ENCODE results near the gene IER5. TPM values are rescaled to one million over a fixed set of nuclear protein-coding genes. Genes with fewer than 3 reads are reported as not detected.

Gene IER5
- total and polyA plus RNA-seq, 9 of the 15 experiments (the other 6 are each of a cell fraction or from before 2014, with no cell fraction given): 2.4 to 32.1 (median 12.0) TPM

DNA sequence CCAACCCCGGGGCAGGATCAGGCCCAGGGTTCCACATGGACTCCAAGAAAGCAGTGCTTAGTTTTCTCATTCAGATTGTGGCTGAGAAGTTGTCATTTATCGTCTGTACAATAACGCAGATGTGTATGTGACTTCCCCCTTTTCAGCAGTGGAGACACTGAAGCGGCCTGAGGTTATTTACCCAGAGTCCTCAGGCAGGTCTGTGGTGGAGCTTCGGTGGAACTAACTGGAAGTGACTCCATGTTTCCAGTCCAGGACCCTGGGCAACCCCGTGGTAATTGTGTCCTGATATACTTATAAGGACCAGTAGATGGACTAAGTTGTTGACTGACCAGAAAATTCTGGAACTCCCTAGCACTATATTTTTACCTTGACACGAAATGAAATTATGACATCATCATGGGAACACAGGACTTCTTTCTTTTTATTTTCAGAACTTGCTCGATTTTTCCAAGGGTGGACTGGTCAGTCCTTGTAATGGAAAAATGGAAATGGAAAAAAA, 1.0 kb upstream of the IER5 start (continued):
- TF ChIP-seq, protein P1, sequence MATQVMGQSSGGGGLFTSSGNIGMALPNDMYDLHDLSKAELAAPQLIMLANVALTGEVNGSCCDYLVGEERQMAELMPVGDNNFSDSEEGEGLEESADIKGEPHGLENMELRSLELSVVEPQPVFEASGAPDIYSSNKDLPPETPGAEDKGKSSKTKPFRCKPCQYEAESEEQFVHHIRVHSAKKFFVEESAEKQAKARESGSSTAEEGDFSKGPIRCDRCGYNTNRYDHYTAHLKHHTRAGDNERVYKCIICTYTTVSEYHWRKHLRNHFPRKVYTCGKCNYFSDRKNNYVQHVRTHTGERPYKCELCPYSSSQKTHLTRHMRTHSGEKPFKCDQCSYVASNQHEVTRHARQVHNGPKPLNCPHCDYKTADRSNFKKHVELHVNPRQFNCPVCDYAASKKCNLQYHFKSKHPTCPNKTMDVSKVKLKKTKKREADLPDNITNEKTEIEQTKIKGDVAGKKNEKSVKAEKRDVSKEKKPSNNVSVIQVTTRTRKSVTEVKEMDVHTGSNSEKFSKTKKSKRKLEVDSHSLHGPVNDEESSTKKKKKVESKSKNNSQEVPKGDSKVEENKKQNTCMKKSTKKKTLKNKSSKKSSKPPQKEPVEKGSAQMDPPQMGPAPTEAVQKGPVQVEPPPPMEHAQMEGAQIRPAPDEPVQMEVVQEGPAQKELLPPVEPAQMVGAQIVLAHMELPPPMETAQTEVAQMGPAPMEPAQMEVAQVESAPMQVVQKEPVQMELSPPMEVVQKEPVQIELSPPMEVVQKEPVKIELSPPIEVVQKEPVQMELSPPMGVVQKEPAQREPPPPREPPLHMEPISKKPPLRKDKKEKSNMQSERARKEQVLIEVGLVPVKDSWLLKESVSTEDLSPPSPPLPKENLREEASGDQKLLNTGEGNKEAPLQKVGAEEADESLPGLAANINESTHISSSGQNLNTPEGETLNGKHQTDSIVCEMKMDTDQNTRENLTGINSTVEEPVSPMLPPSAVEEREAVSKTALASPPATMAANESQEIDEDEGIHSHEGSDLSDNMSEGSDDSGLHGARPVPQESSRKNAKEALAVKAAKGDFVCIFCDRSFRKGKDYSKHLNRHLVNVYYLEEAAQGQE (IDR thresholded peaks at IDR 0.05; ENCODE audit: borderline replicate concordance): peak; percentile 78
- TF ChIP-seq, protein P1 (CRISPR knock-in tag; IDR thresholded peaks at IDR 0.05; ENCODE audit: low read depth): no peak
- TF ChIP-seq CXXC5 (CRISPR knock-in tag; IDR thresholded peaks at IDR 0.05) (peak; percentile 52; the same call in 1 of the 2 replicates), ATF7 (IDR thresholded peaks at IDR 0.05) (peak; percentile 96), RB1 (IDR thresholded peaks at IDR 0.05; ENCODE audit: low read depth) (0 out of 2 replicates have a peak, but pooled peaks have one; percentile 10), HDAC2 (IDR thresholded peaks at IDR 0.05) (0 out of 2 replicates have a peak, but pooled peaks have one; percentile 17), SREBF1 (IDR thresholded peaks at IDR 0.05; ENCODE audit: borderline replicate concordance, low read depth, low read length) (no peak), ZNF644 (tag; IDR thresholded peaks at IDR 0.05; ENCODE audit: low read depth) (0 out of 2 replicates have a peak, but pooled peaks have one; percentile 62), LEF1 (IDR thresholded peaks at IDR 0.05) (peak; percentile 58; the same call in 1 of the 2 replicates), MEIS2 (IDR thresholded peaks at IDR 0.05; ENCODE audit: partially characterized antibody) (peak; percentile 55)
- TF ChIP-seq, protein P2, sequence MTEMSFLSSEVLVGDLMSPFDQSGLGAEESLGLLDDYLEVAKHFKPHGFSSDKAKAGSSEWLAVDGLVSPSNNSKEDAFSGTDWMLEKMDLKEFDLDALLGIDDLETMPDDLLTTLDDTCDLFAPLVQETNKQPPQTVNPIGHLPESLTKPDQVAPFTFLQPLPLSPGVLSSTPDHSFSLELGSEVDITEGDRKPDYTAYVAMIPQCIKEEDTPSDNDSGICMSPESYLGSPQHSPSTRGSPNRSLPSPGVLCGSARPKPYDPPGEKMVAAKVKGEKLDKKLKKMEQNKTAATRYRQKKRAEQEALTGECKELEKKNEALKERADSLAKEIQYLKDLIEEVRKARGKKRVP (CRISPR knock-in tag; IDR thresholded peaks at IDR 0.05): no peak
- TF ChIP-seq, protein P3, sequence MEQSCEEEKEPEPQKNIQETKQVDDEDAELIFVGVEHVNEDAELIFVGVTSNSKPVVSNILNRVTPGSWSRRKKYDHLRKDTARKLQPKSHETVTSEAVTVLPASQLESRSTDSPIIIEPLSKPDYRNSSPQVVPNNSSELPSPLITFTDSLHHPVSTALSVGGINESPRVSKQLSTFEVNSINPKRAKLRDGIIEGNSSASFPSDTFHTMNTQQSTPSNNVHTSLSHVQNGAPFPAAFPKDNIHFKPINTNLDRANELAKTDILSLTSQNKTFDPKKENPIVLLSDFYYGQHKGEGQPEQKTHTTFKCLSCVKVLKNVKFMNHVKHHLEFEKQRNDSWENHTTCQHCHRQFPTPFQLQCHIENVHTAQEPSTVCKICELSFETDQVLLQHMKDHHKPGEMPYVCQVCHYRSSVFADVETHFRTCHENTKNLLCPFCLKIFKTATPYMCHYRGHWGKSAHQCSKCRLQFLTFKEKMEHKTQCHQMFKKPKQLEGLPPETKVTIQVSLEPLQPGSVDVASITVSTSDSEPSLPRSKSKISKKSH (CRISPR knock-in tag; IDR thresholded peaks at IDR 0.05): no peak
- TF ChIP-seq, protein P4, sequence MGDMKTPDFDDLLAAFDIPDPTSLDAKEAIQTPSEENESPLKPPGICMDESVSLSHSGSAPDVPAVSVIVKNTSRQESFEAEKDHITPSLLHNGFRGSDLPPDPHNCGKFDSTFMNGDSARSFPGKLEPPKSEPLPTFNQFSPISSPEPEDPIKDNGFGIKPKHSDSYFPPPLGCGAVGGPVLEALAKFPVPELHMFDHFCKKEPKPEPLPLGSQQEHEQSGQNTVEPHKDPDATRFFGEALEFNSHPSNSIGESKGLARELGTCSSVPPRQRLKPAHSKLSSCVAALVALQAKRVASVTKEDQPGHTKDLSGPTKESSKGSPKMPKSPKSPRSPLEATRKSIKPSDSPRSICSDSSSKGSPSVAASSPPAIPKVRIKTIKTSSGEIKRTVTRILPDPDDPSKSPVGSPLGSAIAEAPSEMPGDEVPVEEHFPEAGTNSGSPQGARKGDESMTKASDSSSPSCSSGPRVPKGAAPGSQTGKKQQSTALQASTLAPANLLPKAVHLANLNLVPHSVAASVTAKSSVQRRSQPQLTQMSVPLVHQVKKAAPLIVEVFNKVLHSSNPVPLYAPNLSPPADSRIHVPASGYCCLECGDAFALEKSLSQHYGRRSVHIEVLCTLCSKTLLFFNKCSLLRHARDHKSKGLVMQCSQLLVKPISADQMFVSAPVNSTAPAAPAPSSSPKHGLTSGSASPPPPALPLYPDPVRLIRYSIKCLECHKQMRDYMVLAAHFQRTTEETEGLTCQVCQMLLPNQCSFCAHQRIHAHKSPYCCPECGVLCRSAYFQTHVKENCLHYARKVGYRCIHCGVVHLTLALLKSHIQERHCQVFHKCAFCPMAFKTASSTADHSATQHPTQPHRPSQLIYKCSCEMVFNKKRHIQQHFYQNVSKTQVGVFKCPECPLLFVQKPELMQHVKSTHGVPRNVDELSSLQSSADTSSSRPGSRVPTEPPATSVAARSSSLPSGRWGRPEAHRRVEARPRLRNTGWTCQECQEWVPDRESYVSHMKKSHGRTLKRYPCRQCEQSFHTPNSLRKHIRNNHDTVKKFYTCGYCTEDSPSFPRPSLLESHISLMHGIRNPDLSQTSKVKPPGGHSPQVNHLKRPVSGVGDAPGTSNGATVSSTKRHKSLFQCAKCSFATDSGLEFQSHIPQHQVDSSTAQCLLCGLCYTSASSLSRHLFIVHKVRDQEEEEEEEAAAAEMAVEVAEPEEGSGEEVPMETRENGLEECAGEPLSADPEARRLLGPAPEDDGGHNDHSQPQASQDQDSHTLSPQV (IDR thresholded peaks at IDR 0.05): peak; percentile 84
